Liver (tissue), 9 donors: ENCODE results near the gene LAMP1. TPM values are rescaled to one million over a fixed set of nuclear protein-coding genes. Genes with fewer than 3 reads are reported as not detected.
"Not testable (repeated sequence)": the region's sequence is repeated elsewhere in the genome, so short reads cannot be mapped to it uniquely, and the experiment has no call there.

Source experiments
- DNase-seq: peaks from one replicate; pipeline ENCODE4 v3.0.0-alpha.2; 2017; ENCODE audit warnings: low spot score
- H3K27ac ChIP-seq, 2 donors: one replicate each; pipeline ENCODE4 v1.7.0; 2013; ENCODE audit warnings: inconsistent platforms in 2 of 2, low read length in 2 of 2, control low read depth in 1 of 2, low read depth in 1 of 2, mild to moderate bottlenecking in 1 of 2
- H3K27me3 ChIP-seq, 4 donors: one replicate each; pipeline versions ENCODE4 v1.6.1 to v1.7.0; 2013; ENCODE audit warnings: low read length in 3 of 4, inconsistent platforms in 1 of 4, mild to moderate bottlenecking in 1 of 4, moderate library complexity in 1 of 4; ENCODE audit not compliant: control insufficient read depth in 4 of 4, insufficient read depth in 4 of 4
- H3K36me3 ChIP-seq, 4 donors: one replicate each; pipeline versions ENCODE4 v1.6.1 to v1.7.0; 2013; ENCODE audit warnings: low read length in 3 of 4, mild to moderate bottlenecking in 3 of 4, low read depth in 1 of 4, moderate library complexity in 1 of 4; ENCODE audit not compliant: control insufficient read depth in 4 of 4, insufficient read depth in 3 of 4
- H3K4me1 ChIP-seq, 4 donors: one replicate each; pipeline versions ENCODE4 v1.6.1 to v1.7.0; 2013; ENCODE audit warnings: low read length in 3 of 4, mild to moderate bottlenecking in 3 of 4, moderate library complexity in 1 of 4; ENCODE audit not compliant: control insufficient read depth in 4 of 4, insufficient read depth in 4 of 4
- H3K4me3 ChIP-seq, 3 donors: one replicate each; pipeline versions ENCODE4 v1.6.1 to v1.7.0; 2013; ENCODE audit warnings: low read length in 3 of 3, control low read depth in 1 of 3, low read depth in 1 of 3, mild to moderate bottlenecking in 1 of 3
- H3K9ac ChIP-seq, 2 donors: one replicate each; pipeline ENCODE4 v1.7.0; 2013; ENCODE audit warnings: low read length in 2 of 2, mild to moderate bottlenecking in 2 of 2, moderate library complexity in 2 of 2, control low read depth in 1 of 2, low read depth in 1 of 2
- H3K9me3 ChIP-seq, 4 donors: one replicate each; pipeline versions ENCODE4 v1.6.1 to v1.7.0; 2013; ENCODE audit warnings: low read length in 3 of 4; ENCODE audit not compliant: control insufficient read depth in 4 of 4
- ATF3 ChIP-seq: IDR thresholded peaks from 2 replicates; pipeline ENCODE4 v1.6.1; 2016; ENCODE audit warnings: antibody characterized with exemption
- EGR1 ChIP-seq, 2 donors: IDR thresholded peaks; 2 replicates each; pipeline ENCODE4 v1.6.1; 2016 to 2018; ENCODE audit warnings: antibody characterized with exemption in 2 of 2, low read depth in 2 of 2
- HNF4G ChIP-seq: IDR thresholded peaks from 2 replicates; pipeline ENCODE4 v1.6.1; 2016; ENCODE audit warnings: antibody characterized with exemption
- JUND ChIP-seq, 2 donors: IDR thresholded peaks; 2 replicates each; pipeline ENCODE4 v1.6.1; 2016; ENCODE audit warnings: antibody characterized with exemption in 2 of 2
- MAX ChIP-seq: IDR thresholded peaks from 2 replicates; pipeline ENCODE4 v1.6.1; 2016; ENCODE audit warnings: antibody characterized with exemption
- NR2F2 ChIP-seq: IDR thresholded peaks from 2 replicates; pipeline ENCODE4 v1.6.1; 2016; ENCODE audit warnings: antibody characterized with exemption
- RAD21 ChIP-seq, 2 donors: IDR thresholded peaks; 2 replicates each; pipeline ENCODE4 v1.6.1; 2016; ENCODE audit warnings: antibody characterized with exemption in 2 of 2, mild to moderate bottlenecking in 2 of 2
- REST ChIP-seq: IDR thresholded peaks from 2 replicates; pipeline ENCODE4 v1.6.1; 2016; ENCODE audit warnings: antibody characterized with exemption, mild to moderate bottlenecking
- SP1 ChIP-seq: IDR thresholded peaks from 2 replicates; pipeline ENCODE4 v1.6.1; 2018; ENCODE audit warnings: antibody characterized with exemption, mild to moderate bottlenecking
- YY1 ChIP-seq: IDR thresholded peaks from 2 replicates; pipeline ENCODE4 v1.6.1; 2016; ENCODE audit warnings: antibody characterized with exemption, mild to moderate bottlenecking
- ZBTB33 ChIP-seq: IDR thresholded peaks from 2 replicates; pipeline ENCODE4 v1.6.1; 2016; ENCODE audit warnings: antibody characterized with exemption
- WGBS: extraction: QIAGEN DNeasy Blood & Tissue Kit; methylation state at CpG from one replicate; pipeline ENCODE4 v1.1.7; 2013; 5-methylcytosine and 5-hydroxymethylcytosine counted together
- polyA plus RNA-seq, 2 donors: library from polyadenylated mRNA; stranded (reverse) in 1 of 2; unstranded in 1 of 2; fragments of 200-250 nt in 1 of 2; fragments of >200 nt in 1 of 2; fragmentation: Nextera tagmentation in 1 of 2; extraction: Ambion mirVana in 1 of 2; gene quantifications; one replicate each; pipeline versions ENCODE4 v1.2.1 to v1.2.3, GENCODE V29; 2013 to 2015
- total RNA-seq, 2 donors: library from RNA; depleted of rRNA; stranded (reverse); fragments of >200 nt; gene quantifications; one replicate each; pipeline ENCODE4 v1.2.3, GENCODE V29; 2014
- donor health status: healthy.
- donor health status: healthy.
- donor health status: healthy.
- donor health status: healthy.
- donor health status: healthy.

The LAMP1 gene
- total and polyA plus RNA-seq, 4 donors = 24.4 to 160 (median 62.9) TPM

- TF ChIP-seq ATF3 (no peak), ZBTB33 (no peak)
Measured at GRCh38 chr13:113252516-113253095, 44.4 kb upstream of the LAMP1 start (continued).

GRCh38 chr13:113257908-113258307, 39.1 kb upstream of the LAMP1 start:
- H3K9me3 ChIP-seq, H3K27ac ChIP-seq, H3K27me3 ChIP-seq, H3K9ac ChIP-seq, H3K4me3 ChIP-seq, DNase-seq, H3K4me1 ChIP-seq: not testable (repeated sequence)
- H3K36me3 ChIP-seq = peaks cover 14 to 62% (median 31%) of the 10 kb centered on the region in 4 donors
- WGBS = 97% methylated on average over 6 of the region's 6 CpGs

- no peak overlapping the region for H3K9ac ChIP-seq
- DNase-seq = no peak
- 89% methylated on average over 5 of the region's 5 CpGs for WGBS
Measured at GRCh38 chr13:113258321-113259054, 38.6 kb upstream of the LAMP1 start.

More at GRCh38 chr13:113258321-113259054, 38.6 kb upstream of the LAMP1 start:
- H3K4me1 ChIP-seq = no peaks in the 10 kb centered on the region
- H3K27me3 ChIP-seq = no peaks in the 10 kb centered on the region
- TF ChIP-seq EGR1 (IDR thresholded peaks at IDR 0.05; ENCODE audit: low read depth in 2 of 2) (no peak), HNF4G (no peak), NR2F2 (no peak), MAX (no peak), REST (no peak), JUND (IDR thresholded peaks at IDR 0.05) (no peak), YY1 (no peak), RAD21 (IDR thresholded peaks at IDR 0.05) (no peak), ATF3 (no peak), SP1 (no peak)
- H3K4me3 ChIP-seq = no peak overlapping the region
- H3K36me3 ChIP-seq = peaks cover 14 to 64% (median 32%) of the 10 kb centered on the region in 4 donors
- no peak overlapping the region for H3K27ac ChIP-seq
- H3K9me3 ChIP-seq = no peaks in the 10 kb centered on the region
